Measurements from ENCODE around the gene BRWD1.

The BRWD1 gene

GRCh38 chr21:39339231-39339630 lies 25.8 kb upstream of the BRWD1 start:
- Histone ChIP-seq H3K4me2 (no peak overlapping the region), H3K4me3 (IDR thresholded peaks at IDR 0.05; ENCODE audit: insufficient read depth, low read depth, low read length) (no peak overlapping the region)

GRCh38 chr21:39336457-39337008 lies 23.1 kb upstream of the BRWD1 start:
- no peak overlapping the region for H3K9ac ChIP-seq
- H3K4me3 ChIP-seq (IDR thresholded peaks at IDR 0.05; ENCODE audit: insufficient read depth, low read depth, low read length): no peak overlapping the region
- H4K20me1 ChIP-seq (ENCODE audit: insufficient read depth): no peaks in the 10 kb centered on the region
- peaks cover 3% of the 10 kb centered on the region; the same call in 1 of the 2 replicates for H3K36me3 ChIP-seq (ENCODE audit: insufficient read depth)
- no peak overlapping the region for H2AFZ ChIP-seq (ENCODE audit: low read depth)
- no peaks in the 10 kb centered on the region for H3K27me3 ChIP-seq (ENCODE audit: insufficient read depth, low read depth)
- no peak for TF ChIP-seq CTCF (conservative IDR thresholded peaks at IDR 0.05; ENCODE audit: low read depth, low read length)
- H3K27ac ChIP-seq: no peak overlapping the region
- H3K79me2 ChIP-seq (ENCODE audit: insufficient read depth, low read depth): no peaks in the 10 kb centered on the region
- H3K4me1 ChIP-seq (ENCODE audit: low read depth, poor library complexity, severe bottlenecking): no peaks in the 10 kb centered on the region
- H3K4me2 ChIP-seq: no peak overlapping the region

More at GRCh38 chr21:39339231-39339630, 25.8 kb upstream of the BRWD1 start:
- H3K9ac ChIP-seq: no peak overlapping the region
- peaks cover under 1% of the 10 kb centered on the region for H3K4me1 ChIP-seq (ENCODE audit: low read depth, poor library complexity, severe bottlenecking)
- no peaks in the 10 kb centered on the region for H3K27me3 ChIP-seq (ENCODE audit: insufficient read depth, low read depth)
- no peak for TF ChIP-seq CTCF (conservative IDR thresholded peaks at IDR 0.05; ENCODE audit: low read depth, low read length)
- H2AFZ ChIP-seq (ENCODE audit: low read depth): no peak overlapping the region
- peaks cover 15% of the 10 kb centered on the region; the same call in 1 of the 2 replicates for H3K36me3 ChIP-seq (ENCODE audit: insufficient read depth)
- no peaks in the 10 kb centered on the region for H3K79me2 ChIP-seq (ENCODE audit: insufficient read depth, low read depth)
- no peak overlapping the region for H3K27ac ChIP-seq
- H4K20me1 ChIP-seq (ENCODE audit: insufficient read depth): no peaks in the 10 kb centered on the region

GRCh38 chr21:39334611-39335010 lies 21.2 kb upstream of the BRWD1 start:
- Histone ChIP-seq H3K27ac (no peak overlapping the region), H3K9ac (no peak overlapping the region), H2AFZ (ENCODE audit: low read depth) (no peak overlapping the region), H4K20me1 (ENCODE audit: insufficient read depth) (no peaks in the 10 kb centered on the region), H3K4me3 (IDR thresholded peaks at IDR 0.05; ENCODE audit: insufficient read depth, low read depth, low read length) (no peak overlapping the region), H3K4me2 (no peak overlapping the region), H3K79me2 (ENCODE audit: insufficient read depth, low read depth) (no peaks in the 10 kb centered on the region), H3K4me1 (ENCODE audit: low read depth, poor library complexity, severe bottlenecking) (no peaks in the 10 kb centered on the region), H3K36me3 (ENCODE audit: insufficient read depth) (no peaks in the 10 kb centered on the region), H3K27me3 (ENCODE audit: insufficient read depth, low read depth) (no peaks in the 10 kb centered on the region)
- TF ChIP-seq CTCF (conservative IDR thresholded peaks at IDR 0.05; ENCODE audit: low read depth, low read length): no peak

- Histone ChIP-seq H3K27me3 (ENCODE audit: insufficient read depth, low read depth) (no peaks in the 10 kb centered on the region), H4K20me1 (ENCODE audit: insufficient read depth) (no peaks in the 10 kb centered on the region), H3K4me2 (no peak overlapping the region), H3K4me1 (ENCODE audit: low read depth, poor library complexity, severe bottlenecking) (no peaks in the 10 kb centered on the region), H3K4me3 (IDR thresholded peaks at IDR 0.05; ENCODE audit: insufficient read depth, low read depth, low read length) (no peak overlapping the region), H3K9ac (no peak overlapping the region), H3K79me2 (ENCODE audit: insufficient read depth, low read depth) (no peaks in the 10 kb centered on the region), H2AFZ (ENCODE audit: low read depth) (no peak overlapping the region), H3K36me3 (ENCODE audit: insufficient read depth) (no peaks in the 10 kb centered on the region), H3K27ac (no peak overlapping the region)
- no peak for TF ChIP-seq CTCF (conservative IDR thresholded peaks at IDR 0.05; ENCODE audit: low read depth, low read length)
Measured at GRCh38 chr21:39332175-39332574, 18.7 kb upstream of the BRWD1 start.

All from KMS-11 (cell line).